CD4-positive, alpha-beta T cell treated with Interleukin-15 for 1 hour (primary cell): Measurements from ENCODE around the gene MTX3.

ENCODE experiments used
- DNase-seq: peaks from one replicate; pipeline ENCODE4 v3.0.0-alpha.2; 2020

The MTX3 gene

GRCh38 chr5:79932510-79933504 lies 58.3 kb downstream of the MTX3 start:
- DNase-seq = no peak

- DNase-seq = no peak
These were observed 59.2 kb downstream of the MTX3 start for GRCh38 chr5:79931866-79932265.

GRCh38 chr5:79931409-79931808 lies 59.7 kb downstream of the MTX3 start:
- DNase-seq = no peak

- no peak for DNase-seq
These were observed 62.0 kb downstream of the MTX3 start for GRCh38 chr5:79929095-79929494.
